Hepatocyte (in vitro differentiated cells): ENCODE data around the gene NDUFAF4.

ENCODE experiments used
- CTCF ChIP-seq: fragments of 200-600 bp; sonication (generic); IDR thresholded peaks from 2 replicates; pipeline ENCODE4 v1.5.1; 2016; ENCODE audit warnings: antibody characterized with exemption, mild to moderate bottlenecking; ENCODE audit not compliant: poor library complexity
- EZH2 ChIP-seq: fragments of 200-600 bp; sonication (generic); IDR thresholded peaks from 2 replicates; pipeline ENCODE4 v1.6.1; 2016; ENCODE audit warnings: antibody characterized with exemption, mild to moderate bottlenecking, borderline replicate concordance
- EZH2phosphoT487 ChIP-seq: fragments of 200-600 bp; sonication (generic); IDR thresholded peaks from one replicate; pipeline ENCODE4 v1.6.1; 2018; ENCODE audit warnings: antibody characterized with exemption, mild to moderate bottlenecking, low read depth, moderate library complexity; ENCODE audit not compliant: unreplicated experiment, severe bottlenecking

GRCh38 chr6:96841345-96841744, 56.3 kb downstream of the NDUFAF4 start:
- TF ChIP-seq CTCF (no peak), EZH2 (no peak), EZH2phosphoT487 (no peak)
